K562 (cell line): ENCODE measurements around the gene KISS1R. TPM values are rescaled to one million over a fixed set of nuclear protein-coding genes. Genes with fewer than 3 reads are reported as not detected.

ENCODE experiments used
- ATAC-seq: fragments of 200-7000 bp; cut with Tn5 transposase; 3 replicates; pipeline ENCODE4 v1.9.1; 2020; ENCODE audit warnings: moderate library complexity
- BruUV-seq: library from RNA; stranded (reverse); fragments of 400-500 nt; replicated peaks from 2 replicates; lab custom pipeline; 2021; lab: Mats Ljungman, UMichigan
- CTCF ChIA-PET: fragments of 300-600 bp; formaldehyde crosslinking; extraction: SDS; loops from one replicate; lab custom pipeline; 2021; ENCODE audit warnings: low intra/inter-chr PET ratio; lab: Yijun Ruan, JAX
- POLR2A ChIA-PET: fragments of 300-600, 350-650 bp; sonication (Branson Sonifier 250); formaldehyde crosslinking; extraction: SDS; loops from one replicate; lab custom pipeline; 2021; ENCODE audit warnings: antibody characterized with exemption, inconsistent platforms; lab: Yijun Ruan, JAX
- DNase-seq, 4 experiments: peaks; one replicate each; pipeline versions ENCODE4 v3.0.0 to v3.0.0-alpha.2; 2011 to 2018; ENCODE audit warnings: low spot score in 3 of 4, mixed read lengths in 3 of 4; ENCODE audit errors: extremely low read depth in 1 of 4
- FAIRE-seq: peaks from 2 replicates; lab custom pipeline; 2011; peaks lifted over from hg19 to GRCh38; lab: Jason Lieb, UNC
- H2AFZ ChIP-seq: 2 replicates; pipeline ENCODE4 v1.6.0; 2011; ENCODE audit warnings: low read depth, low read length, control low read depth, inconsistent platforms
- H3K27ac ChIP-seq: fragments of 200-600 bp; 3 replicates; pipeline ENCODE4 v1.8.0; 2011; ENCODE audit warnings: low read depth, mild to moderate bottlenecking, control low read depth, inconsistent platforms, low read length, moderate library complexity, mixed read lengths; ENCODE audit errors: extremely low read depth
- H3K27me3 ChIP-seq, 2 experiments: fragments of 300-600 bp in 1 of 2; 2 replicates in 1 of 2; 3 replicates in 1 of 2; pipeline versions ENCODE4 v1.6.0 to v1.8.0; 2011; ENCODE audit warnings: inconsistent platforms in 2 of 2, low read length in 2 of 2, mild to moderate bottlenecking in 1 of 2, mixed read lengths in 1 of 2, moderate library complexity in 1 of 2; ENCODE audit not compliant: control insufficient read depth in 2 of 2, insufficient read depth in 2 of 2
- H3K36me3 ChIP-seq: fragments of 300-600 bp; 3 replicates; pipeline ENCODE4 v1.8.0; 2011; ENCODE audit warnings: mild to moderate bottlenecking, low read length, inconsistent platforms; ENCODE audit not compliant: control insufficient read depth, insufficient read depth
- H3K4me1 ChIP-seq, 2 experiments: fragments of 200-600 bp in 1 of 2; replicated peaks in 1 of 2; 2 replicates in 1 of 2; 3 replicates in 1 of 2; pipeline versions ENCODE4 v1.5.1 to v1.8.0; 2011; ENCODE audit warnings: inconsistent platforms in 2 of 2, low read length in 2 of 2, mild to moderate bottlenecking in 1 of 2, mixed read lengths in 1 of 2, moderate library complexity in 1 of 2; ENCODE audit not compliant: control insufficient read depth in 2 of 2, insufficient read depth in 2 of 2
- H3K4me2 ChIP-seq: 2 replicates; pipeline ENCODE4 v1.6.1; 2011; ENCODE audit warnings: low read length, control low read depth, inconsistent platforms, mixed read lengths; ENCODE audit not compliant: insufficient read depth
- H3K4me3 ChIP-seq: fragments of 200-600 bp; sonication (generic), shearing (Covaris generic); 2 replicates; pipeline ENCODE4 v1.5.1; 2016; ENCODE audit warnings: control low read depth, inconsistent platforms
- H3K79me2 ChIP-seq: fragments of 200-600 bp; 3 replicates; pipeline ENCODE4 v1.8.0; 2011; ENCODE audit warnings: low read length, inconsistent platforms; ENCODE audit not compliant: control insufficient read depth, insufficient read depth
- H3K9ac ChIP-seq, 2 experiments: 2 replicates each; pipeline versions ENCODE4 v1.6.0 to v1.6.1; 2011; ENCODE audit warnings: low read depth in 2 of 2, low read length in 2 of 2, control low read depth in 1 of 2, inconsistent platforms in 1 of 2, mild to moderate bottlenecking in 1 of 2, mixed read lengths in 1 of 2; ENCODE audit not compliant: insufficient read depth in 1 of 2
- H3K9me1 ChIP-seq: one replicate; pipeline ENCODE4 v1.6.0; 2011; ENCODE audit warnings: inconsistent platforms, mild to moderate bottlenecking, low read length, moderate library complexity; ENCODE audit not compliant: control insufficient read depth, insufficient read depth
- H3K9me3 ChIP-seq: replicated peaks from 2 replicates; pipeline ENCODE4 v1.5.1; 2011; ENCODE audit warnings: low read depth, low read length, inconsistent platforms; ENCODE audit not compliant: control insufficient read depth, insufficient read depth
- H4K20me1 ChIP-seq: replicated peaks from 2 replicates; pipeline ENCODE4 v1.6.1; 2011; ENCODE audit warnings: low read length, inconsistent platforms, mixed read lengths; ENCODE audit not compliant: control insufficient read depth, insufficient read depth
- CXXC5 ChIP-seq: fragments of 250-450 bp; sonication (Bioruptor Pico); IDR thresholded peaks from 2 replicates; pipeline ENCODE4 v1.8.0; 2022; ENCODE audit warnings: inconsistent platforms, mild to moderate bottlenecking, moderate library complexity
- DACH1 ChIP-seq: fragments of 450-650 bp; IDR thresholded peaks from 2 replicates; pipeline ENCODE4 v1.6.1; 2018; ENCODE audit not compliant: partially characterized antibody
- KLF13 ChIP-seq: fragments of 450-650 bp; IDR thresholded peaks from 2 replicates; pipeline ENCODE4 v1.6.1; 2016; ENCODE audit warnings: missing genetic modification characterization, low read depth, mild to moderate bottlenecking, missing compliant biosample characterization, moderate library complexity, borderline replicate concordance
- RBFOX2 ChIP-seq: fragments of 200-400 bp; formaldehyde crosslinking; IDR thresholded peaks from 2 replicates; pipeline ENCODE4 v1.6.1; 2017; ENCODE audit warnings: low read depth, mild to moderate bottlenecking, low read length, moderate library complexity
- TAF1 ChIP-seq: IDR thresholded peaks from 2 replicates; pipeline ENCODE4 v1.6.1; 2011; ENCODE audit warnings: mild to moderate bottlenecking, low read length, moderate library complexity; ENCODE audit not compliant: insufficient read depth, control insufficient read depth, severe bottlenecking; ENCODE audit errors: extremely low read depth
- ZNF197 ChIP-seq: fragments of 200-800 bp; sonication (Bioruptor generic); IDR thresholded peaks from 2 replicates; pipeline ENCODE4 v1.6.1; 2016; ENCODE audit warnings: low read depth, missing genetic modification characterization, missing compliant biosample characterization
- ZNF561 ChIP-seq: fragments of 450-650 bp; formaldehyde crosslinking; conservative IDR thresholded peaks from 2 replicates; pipeline ENCODE4 v1.4.0; 2020; ENCODE audit warnings: mild to moderate bottlenecking, moderate library complexity
- WGBS: fragments of 100-300 bp; shearing (Covaris generic); methylation state at CpG from one replicate; pipeline ENCODE4 v1.1.6; 2016; ENCODE audit warnings: low coverage, mixed read lengths; ENCODE audit not compliant: insufficient coverage; ENCODE audit errors: missing lambda C conversion rate; 5-methylcytosine and 5-hydroxymethylcytosine counted together
- in situ Hi-C: fragments of 300-500 bp; cut with MboI; formaldehyde crosslinking; loops from 4 replicates; pipeline ENCODE4 v1.15.0; 2018; ENCODE audit warnings: inconsistent platforms, mixed read lengths
- intact Hi-C: fragments of 100-400 bp; cut with micrococcal nuclease; formaldehyde crosslinking; loops from 2 replicates; pipeline ENCODE4 v1.14.2; 2022
- polyA plus RNA-seq, 8 experiments: library from polyadenylated mRNA; depleted of rRNA in 4 of 8; stranded (reverse) in 5 of 8; unstranded in 3 of 8; fragments of >200 nt; fragmentation: Nextera tagmentation in 2 of 8; fragmentation: Illumina TruSeq in 1 of 8; extraction: Ambion mirVana in 2 of 8; extraction: Trizol in 1 of 8; gene quantifications; 2 replicates each; pipeline versions ENCODE4 v1.2.1 to v1.2.3, GENCODE V29; 2011 to 2014; ENCODE audit warnings: inconsistent platforms in 1 of 8, missing spikeins in 1 of 8
- total RNA-seq, 7 experiments: library from RNA; depleted of rRNA in 6 of 7; stranded (reverse); fragments of >200 nt in 6 of 7; fragmentation: Illumina TruSeq in 2 of 7; extraction: Trizol in 2 of 7; gene quantifications; 2 replicates each; pipeline versions ENCODE4 v1.2.1 to v1.2.3, GENCODE V29; 2011 to 2021; ENCODE audit warnings: low replicate concordance in 1 of 7
- TF ChIP-seq, protein P1 (sequence below): fragments of 450-650 bp; formaldehyde crosslinking; IDR thresholded peaks from 2 replicates; pipeline ENCODE4 v1.4.0; 2022; ENCODE audit warnings: missing genetic modification characterization
- TF ChIP-seq, protein P2 (sequence below), 2 experiments: fragments of 450-650 bp in 1 of 2; sonication (generic) in 1 of 2; formaldehyde crosslinking; conservative IDR thresholded peaks; 2 replicates each; pipeline versions ENCODE4 v1.4.0 to v1.8.1; 2020 to 2022; ENCODE audit warnings: mild to moderate bottlenecking in 1 of 2, missing genetic modification reagents in 1 of 2

The KISS1R gene
- total and polyA plus RNA-seq, 9 of the 15 experiments (the other 6 are each of a cell fraction or from before 2014, with no cell fraction given) = 0.37 to 39.4 (median 2.0) TPM

DNA sequence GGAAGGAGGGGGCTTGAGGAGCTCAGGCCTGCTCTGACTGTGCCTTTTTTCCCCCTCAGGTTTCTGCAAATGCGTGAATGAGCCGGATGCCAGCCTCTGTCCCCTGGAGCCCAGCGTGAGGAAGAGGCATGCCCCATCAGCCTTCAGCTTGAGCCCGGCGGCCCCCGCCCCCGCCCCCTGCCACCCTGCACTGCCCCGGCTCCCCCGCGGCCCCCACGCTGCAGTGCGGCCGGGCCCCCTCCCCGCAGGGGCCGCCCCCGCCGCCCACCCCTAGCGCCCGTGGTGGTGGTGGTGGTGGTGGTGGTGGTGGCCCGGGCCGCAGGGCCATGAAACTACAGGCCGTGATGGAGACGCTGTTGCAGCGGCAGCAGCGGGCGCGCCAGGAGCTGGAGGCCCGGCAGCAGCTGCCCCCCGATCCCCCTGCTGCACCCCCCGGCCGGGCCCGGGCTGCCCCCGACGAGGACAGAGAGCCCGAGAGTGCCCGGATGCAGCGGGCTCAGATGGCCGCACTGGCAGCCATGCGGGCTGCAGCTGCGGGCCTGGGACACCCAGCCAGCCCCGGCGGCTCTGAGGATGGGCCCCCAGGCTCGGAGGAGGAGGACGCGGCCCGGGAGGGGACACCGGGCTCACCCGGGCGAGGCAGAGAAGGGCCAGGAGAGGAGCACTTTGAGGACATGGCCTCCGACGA, 12.2 kb downstream of the KISS1R start:
- H3K4me3 ChIP-seq = no peak overlapping the region
- in situ Hi-C loops (no loop called here), intact Hi-C loops (no loop called here)
- peaks cover 0 to 73% of the 10 kb centered on the region in 2 experiments; a peak in 4 of 5 replicates for H3K4me1 ChIP-seq
- FAIRE-seq = no peak
- H3K9ac ChIP-seq = no peak overlapping the region; a peak in 1 of 4 replicates
- CTCF ChIA-PET = no interaction called here
- H4K20me1 ChIP-seq = no peaks in the 10 kb centered on the region; the same call in 1 of the 2 replicates
- BruUV-seq = no TSS peak
- H3K4me2 ChIP-seq = no peak overlapping the region
- H3K9me1 ChIP-seq = no peaks in the 10 kb centered on the region
- H3K79me2 ChIP-seq = peaks cover 83% of the 10 kb centered on the region
- POLR2A ChIA-PET = interaction anchor here (1.0 kb wide), 1 partner anchor 10 kb away, joined by 3 read pairs; no protein-coding TSS in a partner anchor
- TF ChIP-seq RBFOX2 (peak; percentile 36; the same call in 1 of the 2 replicates), CXXC5 (CRISPR knock-in tag) (no peak), ZNF197 (no peak), TAF1 (no peak), DACH1 (no peak), KLF13 (tag) (no peak), ZNF561 (CRISPR knock-in tag) (no peak)
- TF ChIP-seq, protein P1, sequence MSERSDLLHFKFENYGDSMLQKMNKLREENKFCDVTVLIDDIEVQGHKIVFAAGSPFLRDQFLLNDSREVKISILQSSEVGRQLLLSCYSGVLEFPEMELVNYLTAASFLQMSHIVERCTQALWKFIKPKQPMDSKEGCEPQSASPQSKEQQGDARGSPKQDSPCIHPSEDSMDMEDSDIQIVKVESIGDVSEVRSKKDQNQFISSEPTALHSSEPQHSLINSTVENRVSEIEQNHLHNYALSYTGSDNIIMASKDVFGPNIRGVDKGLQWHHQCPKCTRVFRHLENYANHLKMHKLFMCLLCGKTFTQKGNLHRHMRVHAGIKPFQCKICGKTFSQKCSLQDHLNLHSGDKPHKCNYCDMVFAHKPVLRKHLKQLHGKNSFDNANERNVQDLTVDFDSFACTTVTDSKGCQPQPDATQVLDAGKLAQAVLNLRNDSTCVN (CRISPR knock-in tag) = no peak
- TF ChIP-seq, protein P2, sequence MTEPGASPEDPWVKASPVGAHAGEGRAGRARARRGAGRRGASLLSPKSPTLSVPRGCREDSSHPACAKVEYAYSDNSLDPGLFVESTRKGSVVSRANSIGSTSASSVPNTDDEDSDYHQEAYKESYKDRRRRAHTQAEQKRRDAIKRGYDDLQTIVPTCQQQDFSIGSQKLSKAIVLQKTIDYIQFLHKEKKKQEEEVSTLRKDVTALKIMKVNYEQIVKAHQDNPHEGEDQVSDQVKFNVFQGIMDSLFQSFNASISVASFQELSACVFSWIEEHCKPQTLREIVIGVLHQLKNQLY (CRISPR knock-in tag; conservative IDR thresholded peaks at IDR 0.05) = no peak
- no peak for ATAC-seq
- no peaks in the 10 kb centered on the region for H3K9me3 ChIP-seq
- H3K36me3 ChIP-seq = peaks cover 59% of the 10 kb centered on the region; the same call in 2 of the 3 replicates
- H3K27ac ChIP-seq = no peak overlapping the region
- 92% methylated on average over 6 of the region's 51 CpGs for WGBS
- no peak overlapping the region for H2AFZ ChIP-seq
- H3K27me3 ChIP-seq = no peaks in the 10 kb centered on the region
- DNase-seq = no peak
